H9 (cell line): ENCODE measurements around the gene CYREN. TPM values are rescaled to one million over a fixed set of nuclear protein-coding genes. Genes with fewer than 3 reads are reported as not detected.

Experiments used
- DNase-seq: peaks from one replicate; pipeline ENCODE4 v3.0.0-alpha.2; 2017
- H2AFZ ChIP-seq: one replicate; pipeline ENCODE4 v1.6.1; 2013; ENCODE audit warnings: mild to moderate bottlenecking, low read length, control low read depth, moderate library complexity
- H2AK5ac ChIP-seq: 2 replicates; pipeline ENCODE4 v1.6.1; 2013; ENCODE audit warnings: low read length, control low read depth, mixed read lengths; ENCODE audit not compliant: insufficient read length
- H2BK120ac ChIP-seq: one replicate; pipeline ENCODE4 v1.6.1; 2013; ENCODE audit warnings: low read depth, mild to moderate bottlenecking, low read length, control low read depth, inconsistent platforms; ENCODE audit not compliant: poor library complexity, severe bottlenecking
- H2BK12ac ChIP-seq: 2 replicates; pipeline ENCODE4 v1.6.1; 2013; ENCODE audit warnings: low read length, control low read depth, mixed read lengths, low read depth; ENCODE audit not compliant: insufficient read length
- H2BK15ac ChIP-seq: 2 replicates; pipeline ENCODE4 v1.6.1; 2013; ENCODE audit warnings: low read depth, low read length, control low read depth
- H2BK20ac ChIP-seq: one replicate; pipeline ENCODE4 v1.6.1; 2013; ENCODE audit warnings: low read depth, mild to moderate bottlenecking, low read length, control low read depth, inconsistent platforms; ENCODE audit not compliant: poor library complexity, severe bottlenecking
- H2BK5ac ChIP-seq: 2 replicates; pipeline ENCODE4 v1.6.1; 2013; ENCODE audit warnings: low read length, control low read depth, mixed read lengths; ENCODE audit not compliant: insufficient read length
- H3K14ac ChIP-seq: 2 replicates; pipeline ENCODE4 v1.6.1; 2013; ENCODE audit warnings: low read length, control low read depth; ENCODE audit not compliant: insufficient read depth
- H3K18ac ChIP-seq: 2 replicates; pipeline ENCODE4 v1.6.1; 2013; ENCODE audit warnings: low read depth, mild to moderate bottlenecking, mixed read lengths, low read length, control low read depth; ENCODE audit not compliant: insufficient read length
- H3K23ac ChIP-seq: 2 replicates; pipeline ENCODE4 v1.6.1; 2013; ENCODE audit warnings: low read length, control low read depth, mixed read lengths, low read depth; ENCODE audit not compliant: insufficient read length
- H3K23me2 ChIP-seq: 2 replicates; pipeline ENCODE4 v1.6.1; 2013; ENCODE audit warnings: low read depth, mild to moderate bottlenecking, mixed read lengths, low read length, control low read depth; ENCODE audit not compliant: insufficient read length, poor library complexity, severe bottlenecking
- H3K27ac ChIP-seq: 2 replicates; pipeline ENCODE4 v1.5.1; 2013; ENCODE audit warnings: low read length, control low read depth, mixed read lengths, low read depth; ENCODE audit not compliant: insufficient read length
- H3K27me3 ChIP-seq: 2 replicates; pipeline ENCODE4 v1.6.1; 2013; ENCODE audit warnings: low read length, control low read depth, inconsistent platforms; ENCODE audit not compliant: insufficient read depth
- H3K4ac ChIP-seq: 2 replicates; pipeline ENCODE4 v1.6.1; 2013; ENCODE audit warnings: low read depth, mild to moderate bottlenecking, control low read depth, inconsistent platforms, low read length, moderate library complexity
- H3K4me1 ChIP-seq: 2 replicates; pipeline ENCODE4 v1.6.1; 2013; ENCODE audit warnings: low read length, control low read depth, inconsistent platforms; ENCODE audit not compliant: insufficient read depth
- H3K4me2 ChIP-seq: 2 replicates; pipeline ENCODE4 v1.6.1; 2013; ENCODE audit warnings: low read length, control low read depth, mixed read lengths; ENCODE audit not compliant: insufficient read length, insufficient read depth
- H3K56ac ChIP-seq: 2 replicates; pipeline ENCODE4 v1.6.1; 2013; ENCODE audit warnings: low read depth, mild to moderate bottlenecking, mixed read lengths, low read length, control low read depth; ENCODE audit not compliant: insufficient read length
- H3K79me1 ChIP-seq: 2 replicates; pipeline ENCODE4 v1.6.1; 2013; ENCODE audit warnings: low read depth, mild to moderate bottlenecking, moderate library complexity, low read length, control low read depth, inconsistent platforms; ENCODE audit not compliant: insufficient read depth, poor library complexity, severe bottlenecking
- H3K79me2 ChIP-seq: 2 replicates; pipeline ENCODE4 v1.6.1; 2013; ENCODE audit warnings: low read length, control low read depth, inconsistent platforms; ENCODE audit not compliant: insufficient read depth
- H3K9ac ChIP-seq: 2 replicates; pipeline ENCODE4 v1.6.1; 2013; ENCODE audit warnings: low read length, control low read depth, mixed read lengths; ENCODE audit not compliant: insufficient read length; ENCODE audit errors: extremely low read depth
- H3K9me3 ChIP-seq: one replicate; pipeline ENCODE4 v1.6.1; 2013; ENCODE audit warnings: low read depth, low read length, inconsistent platforms; ENCODE audit not compliant: control insufficient read depth
- H3T11ph ChIP-seq: one replicate; pipeline ENCODE4 v1.6.1; 2013; ENCODE audit warnings: mild to moderate bottlenecking, low read length, control low read depth, inconsistent platforms
- H4K20me1 ChIP-seq: one replicate; pipeline ENCODE4 v1.6.1; 2013; ENCODE audit not compliant: control insufficient read depth, insufficient read length, insufficient read depth
- H4K5ac ChIP-seq: 2 replicates; pipeline ENCODE4 v1.6.1; 2013; ENCODE audit warnings: low read depth, mild to moderate bottlenecking, mixed read lengths, low read length, control low read depth; ENCODE audit not compliant: insufficient read length
- H4K8ac ChIP-seq: replicated peaks from 2 replicates; pipeline ENCODE4 v1.6.1; 2013; ENCODE audit warnings: low read length, control low read depth, mixed read lengths, low read depth; ENCODE audit not compliant: insufficient read length
- H4K91ac ChIP-seq: 2 replicates; pipeline ENCODE4 v1.6.1; 2013; ENCODE audit warnings: low read depth, mild to moderate bottlenecking, moderate library complexity, mixed read lengths, low read length, control low read depth; ENCODE audit not compliant: insufficient read length
- H3K27ac Mint-ChIP-seq, 3 experiments: 2 replicates in 2 of 3; 3 replicates in 1 of 3; pipeline ENCODE4 v1.8.0; 2020 to 2021; ENCODE audit warnings: mixed read lengths in 3 of 3, mild to moderate bottlenecking in 1 of 3, moderate library complexity in 1 of 3
- H3K27me3 Mint-ChIP-seq: 2 replicates; pipeline ENCODE4 v1.8.0; 2021; ENCODE audit warnings: low read depth, mild to moderate bottlenecking, moderate library complexity, mixed read lengths
- H3K36me3 Mint-ChIP-seq, 3 experiments: 2 replicates in 2 of 3; 3 replicates in 1 of 3; pipeline ENCODE4 v1.8.0; 2020 to 2021; ENCODE audit warnings: low read depth in 3 of 3, mixed read lengths in 3 of 3; ENCODE audit not compliant: insufficient read depth in 1 of 3
- H3K4me1 Mint-ChIP-seq, 2 experiments: 2 replicates each; pipeline ENCODE4 v1.8.0; 2020; ENCODE audit warnings: mixed read lengths in 2 of 2
- H3K4me3 Mint-ChIP-seq, 2 experiments: 2 replicates in 1 of 2; 3 replicates in 1 of 2; pipeline ENCODE4 v1.8.0; 2020 to 2021; ENCODE audit warnings: mild to moderate bottlenecking in 2 of 2, mixed read lengths in 2 of 2, moderate library complexity in 1 of 2
- H3K9me3 Mint-ChIP-seq, 2 experiments: 2 replicates in 1 of 2; 3 replicates in 1 of 2; pipeline ENCODE4 v1.8.0; 2020; ENCODE audit warnings: mild to moderate bottlenecking in 2 of 2, mixed read lengths in 2 of 2, moderate library complexity in 1 of 2
- CTCF ChIP-seq: fragments of 200-600 bp; sonication (generic); conservative IDR thresholded peaks from 3 replicates; pipeline ENCODE4 v1.8.0; 2021; ENCODE audit warnings: antibody characterized with exemption, mild to moderate bottlenecking
- WGBS: extraction: QIAGEN DNeasy Blood & Tissue Kit; methylation state at CpG from one replicate; pipeline ENCODE4 v1.1.7; 2013; ENCODE audit warnings: missing lambda C conversion rate, low lambda C conversion rate, mixed read lengths; ENCODE audit not compliant: insufficient read length; ENCODE audit errors: extremely low coverage; 5-methylcytosine and 5-hydroxymethylcytosine counted together
- total RNA-seq: library from RNA; stranded (reverse); gene quantifications from 2 replicates; pipeline ENCODE4 v1.2.1, GENCODE V29; 2021

CYREN gene
- total RNA-seq, 1 experiment from 2014 or later, result 72.0 TPM

DNA sequence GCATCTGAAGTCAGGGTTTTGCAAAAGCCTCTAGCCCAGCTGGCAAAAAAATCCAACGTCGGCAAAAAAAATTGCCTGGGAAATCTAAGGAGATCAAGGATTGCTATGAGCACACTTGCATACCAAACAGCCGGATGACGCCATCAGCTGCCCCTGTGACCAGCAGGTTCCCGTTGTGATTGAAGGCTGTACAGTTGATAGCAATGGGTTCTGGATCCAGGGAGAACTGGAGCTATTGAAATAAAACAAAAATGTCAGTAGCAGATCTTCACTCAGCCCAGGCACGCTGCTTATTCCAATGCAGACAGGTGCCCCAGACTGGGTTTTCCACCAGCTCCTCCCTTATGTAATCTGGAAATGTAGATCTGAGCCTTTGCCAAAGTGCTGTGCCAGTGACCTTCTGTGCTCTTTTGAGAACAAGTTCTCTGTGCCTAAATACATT lies 18.7 kb upstream of the CYREN start:
- no peak overlapping the region for H2AK5ac ChIP-seq
- H3K9ac ChIP-seq, result no peak overlapping the region
- H3K18ac ChIP-seq, result no peak overlapping the region
- H2BK12ac ChIP-seq, result no peak overlapping the region
- H3K27me3 ChIP-seq, result no peaks in the 10 kb centered on the region
- H3K4me2 ChIP-seq, result no peak overlapping the region
- no peak overlapping the region for H3K23ac ChIP-seq
- H4K20me1 ChIP-seq, result no peaks in the 10 kb centered on the region
- Mint-ChIP-seq H3K9me3 (no peaks in the 10 kb centered on the region), H3K27me3 (no peaks in the 10 kb centered on the region), H3K4me1 (no peaks in the 10 kb centered on the region), H3K36me3 (peaks cover 2 to 69% (median 41%) of the 10 kb centered on the region in 3 experiments), H3K27ac (no peak overlapping the region), H3K4me3 (no peak overlapping the region)
- H2BK5ac ChIP-seq, result no peak overlapping the region
- H3K4ac ChIP-seq, result no peak overlapping the region
- H3K79me2 ChIP-seq, result no peaks in the 10 kb centered on the region
- no peak overlapping the region for H3K27ac ChIP-seq
- H3K56ac ChIP-seq, result no peak overlapping the region
- no peak overlapping the region for H2BK20ac ChIP-seq
- no peak overlapping the region for H2BK120ac ChIP-seq
- no peak overlapping the region for H3T11ph ChIP-seq
- TF ChIP-seq CTCF, result no peak
- no peak overlapping the region for H2AFZ ChIP-seq
- no CpG with 5 or more reads among the region's 6 CpGs for WGBS
- no peaks in the 10 kb centered on the region for H3K4me1 ChIP-seq
- no peak for DNase-seq
- H4K8ac ChIP-seq, result no peak overlapping the region
- H4K5ac ChIP-seq, result no peak overlapping the region
- H3K79me1 ChIP-seq, result no peaks in the 10 kb centered on the region
- no peaks in the 10 kb centered on the region for H3K9me3 ChIP-seq
- H4K91ac ChIP-seq, result no peak overlapping the region
- H3K23me2 ChIP-seq, result no peaks in the 10 kb centered on the region
- H2BK15ac ChIP-seq, result no peak overlapping the region
- no peak overlapping the region for H3K14ac ChIP-seq
